GM12864 (cell line): ENCODE results near the gene GALNT17.

ENCODE experiments used
- DNase-seq: peaks from one replicate; pipeline ENCODE4 v3.0.0-alpha.2; 2011; ENCODE audit warnings: low read depth
- H3K4me3 ChIP-seq: 2 replicates; pipeline ENCODE4 v1.5.1; 2011; ENCODE audit warnings: mild to moderate bottlenecking, low read depth, low read length, control low read depth
- CTCF ChIP-seq: IDR thresholded peaks from 2 replicates; pipeline ENCODE4 v1.5.1; 2011; ENCODE audit warnings: low read depth, mild to moderate bottlenecking, moderate library complexity, low read length, control low read depth, inconsistent platforms; ENCODE audit errors: missing control alignments

Gene GALNT17

DNA sequence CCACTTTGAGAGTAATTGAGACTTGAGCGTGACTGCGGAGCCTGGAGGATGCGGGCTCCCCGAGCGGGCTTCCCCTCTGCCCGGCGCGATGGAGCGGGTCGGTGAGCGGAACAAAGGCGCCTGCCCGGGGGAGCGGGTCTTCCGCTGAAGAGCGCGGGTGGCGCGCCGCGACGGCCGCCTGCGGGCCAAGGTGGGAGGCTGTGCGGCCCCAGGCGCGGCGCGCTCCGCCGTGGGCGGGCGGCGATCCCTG is at the start of gene GALNT17:
TSS of gene GALNT17 (plus strand) at position 18 of the 250 bp plus-strand sequence.
- DNase-seq: no peak
- H3K4me3 ChIP-seq: no peak within 1 kb of the TSS
- TF ChIP-seq CTCF: no peak

GRCh38 chr7:71095266-71095860 is 36.6 kb upstream of the GALNT17 start:
- DNase-seq: no peak
- no peak overlapping the region for H3K4me3 ChIP-seq
- TF ChIP-seq CTCF: no peak

- H3K4me3 ChIP-seq: no peak overlapping the region
- DNase-seq: no peak
- TF ChIP-seq CTCF: no peak
These were observed 35.6 kb upstream of the GALNT17 start for GRCh38 chr7:71096351-71096750.

DNA sequence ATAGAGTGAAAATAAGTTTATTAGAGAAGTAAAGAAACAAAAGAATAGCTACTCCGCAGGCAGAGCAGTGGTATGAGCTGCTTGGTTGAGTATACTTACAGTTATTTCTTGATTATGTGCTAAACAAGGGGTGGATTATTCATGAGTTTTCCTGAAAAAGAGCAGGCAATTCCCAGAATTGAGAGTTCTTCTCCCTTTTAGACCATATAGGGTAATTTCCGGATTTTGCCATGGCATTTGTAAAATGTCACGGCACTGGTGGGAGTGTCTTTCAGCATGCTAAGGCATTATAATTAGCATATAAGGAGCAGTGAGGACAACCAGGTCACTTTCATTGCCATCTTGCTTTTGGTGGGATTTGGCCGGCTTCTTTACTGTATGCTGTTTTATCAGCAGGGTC is 25.7 kb upstream of the GALNT17 start:
- no peak overlapping the region for H3K4me3 ChIP-seq
- TF ChIP-seq CTCF: no peak

GRCh38 chr7:71112436-71112835 is 19.5 kb upstream of the GALNT17 start:
- no peak for DNase-seq
- H3K4me3 ChIP-seq: no peak overlapping the region
- no peak for TF ChIP-seq CTCF

More for the DNA sequence above, 25.7 kb upstream of the GALNT17 start:
- no peak for DNase-seq

- DNase-seq: no peak
- TF ChIP-seq CTCF: no peak
- H3K4me3 ChIP-seq: no peak overlapping the region
These were observed 11.8 kb upstream of the GALNT17 start for GRCh38 chr7:71120096-71120495.

DNA sequence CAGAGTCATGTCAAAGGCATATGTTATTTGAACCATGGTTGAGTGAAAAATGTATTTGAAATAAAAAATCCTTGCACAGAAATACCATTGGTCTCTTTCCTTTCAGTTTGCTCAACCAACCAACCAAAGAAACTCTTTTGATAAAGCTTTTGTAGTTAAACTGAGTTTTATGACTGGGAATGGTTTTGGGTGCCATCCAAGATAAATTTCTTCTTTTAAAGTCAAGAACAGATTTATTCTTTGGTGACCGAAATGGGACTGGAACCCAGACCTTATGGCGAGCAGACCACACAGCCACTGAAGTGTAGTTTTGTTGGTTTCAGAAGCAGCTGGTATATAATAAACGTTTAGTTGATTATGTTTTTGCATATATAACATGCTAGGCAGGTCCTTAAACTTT is 2.8 kb upstream of the GALNT17 start:
- no peak for TF ChIP-seq CTCF
- no peak for DNase-seq
- H3K4me3 ChIP-seq: no peak overlapping the region
